Nucleus accumbens (tissue), 56 donors: ENCODE measurements around the gene BCO1.

ENCODE experiments used
- DNase-seq, 56 donors: peaks; one replicate each; lab custom pipeline; 2025; lab: John Stamatoyannopoulos, UW

BCO1 gene

DNA sequence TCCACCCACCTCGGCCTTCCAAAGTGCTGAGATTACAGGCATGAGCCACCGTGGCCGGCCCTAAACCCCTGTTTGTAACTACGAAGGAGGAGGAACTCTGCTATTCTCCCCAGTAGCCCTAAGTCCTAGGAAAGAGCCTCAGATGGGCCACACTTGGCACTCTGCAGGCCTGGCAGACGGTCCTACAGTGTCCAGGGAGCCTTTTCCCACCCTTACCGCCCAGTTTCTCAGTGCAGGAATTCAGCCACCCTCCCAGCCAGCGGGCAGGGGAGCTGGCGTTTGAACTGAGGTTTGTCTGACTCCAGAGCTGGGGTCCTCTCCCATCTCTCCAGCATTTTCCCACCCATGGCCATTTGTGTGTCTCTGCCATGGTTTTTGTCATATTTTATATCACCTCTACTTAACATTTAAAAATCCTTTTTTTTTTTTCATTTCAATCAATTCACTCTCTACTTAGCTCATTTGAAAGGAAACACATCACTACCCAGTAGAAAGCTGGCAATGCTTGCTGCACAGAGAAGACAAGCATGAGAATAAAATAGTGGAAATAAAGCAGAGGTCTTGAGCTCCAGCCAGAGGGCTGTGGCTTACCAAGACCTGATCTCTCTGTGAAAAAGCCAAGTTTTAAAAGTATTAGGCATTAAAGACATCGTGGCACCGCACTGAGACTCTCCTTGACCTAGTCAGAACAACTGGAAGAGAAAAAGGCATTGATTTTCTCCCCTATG is 34.9 kb downstream of the BCO1 start:
- peak in 17 of 56 donors; percentile 3 to 38 (median 14) for DNase-seq

- DNase-seq, result no peak
These were observed 36.6 kb downstream of the BCO1 start for GRCh38 chr16:81275064-81275532.

GRCh38 chr16:81275795-81276194 is 37.3 kb downstream of the BCO1 start:
- no peak for DNase-seq

DNA sequence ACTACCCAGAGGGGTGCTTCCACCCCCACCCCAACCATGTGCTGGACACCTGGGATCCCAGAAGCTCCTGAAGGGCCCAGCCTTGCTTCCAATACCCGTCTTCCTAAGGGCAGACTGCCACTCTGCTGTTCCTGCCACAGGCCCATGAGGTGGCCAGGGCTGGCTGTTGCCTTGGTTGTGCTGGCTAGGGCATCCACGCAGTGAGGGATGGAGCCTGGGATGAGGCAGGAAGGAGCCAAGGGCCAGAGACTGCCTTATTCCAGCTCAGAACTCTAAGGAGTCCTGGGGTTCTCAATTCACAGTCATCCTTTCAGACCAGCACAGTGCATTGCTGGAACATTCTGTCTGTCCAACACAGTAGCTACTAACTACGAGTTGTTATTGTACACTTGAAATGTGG is 37.8 kb downstream of the BCO1 start:
- peak in 38 of 56 donors; percentile 5 to 69 (median 28) for DNase-seq

DNA sequence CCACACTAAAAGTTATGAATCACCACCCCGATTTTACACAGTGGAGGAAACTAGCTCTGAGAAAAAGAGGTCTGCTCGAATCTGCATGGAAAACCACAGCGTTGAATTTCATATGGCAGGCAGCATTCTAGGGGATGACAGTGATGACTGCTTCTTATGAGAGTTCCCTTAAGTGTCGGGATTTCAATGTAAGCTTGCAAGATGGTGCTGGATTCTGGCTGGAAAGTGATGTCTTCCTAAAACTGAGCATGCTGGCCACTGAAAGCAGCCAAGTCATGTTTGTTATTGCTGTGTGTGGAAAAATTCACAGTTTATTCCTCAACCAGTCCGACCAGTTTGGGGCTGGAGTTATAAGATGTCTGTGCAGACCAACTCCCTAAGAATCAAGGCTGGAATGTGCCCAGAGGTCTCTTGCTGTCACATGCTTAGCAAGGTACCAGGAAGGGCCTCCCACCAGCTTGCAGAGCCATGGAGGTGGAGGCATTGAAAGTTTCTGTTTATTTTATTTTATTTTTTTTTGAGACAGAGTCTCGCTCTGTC is 39.1 kb downstream of the BCO1 start:
- no peak for DNase-seq

GRCh38 chr16:81278526-81278925 is 40.0 kb downstream of the BCO1 start:
- no peak for DNase-seq

GRCh38 chr16:81279392-81279791 is 40.9 kb downstream of the BCO1 start:
- no peak for DNase-seq

DNA sequence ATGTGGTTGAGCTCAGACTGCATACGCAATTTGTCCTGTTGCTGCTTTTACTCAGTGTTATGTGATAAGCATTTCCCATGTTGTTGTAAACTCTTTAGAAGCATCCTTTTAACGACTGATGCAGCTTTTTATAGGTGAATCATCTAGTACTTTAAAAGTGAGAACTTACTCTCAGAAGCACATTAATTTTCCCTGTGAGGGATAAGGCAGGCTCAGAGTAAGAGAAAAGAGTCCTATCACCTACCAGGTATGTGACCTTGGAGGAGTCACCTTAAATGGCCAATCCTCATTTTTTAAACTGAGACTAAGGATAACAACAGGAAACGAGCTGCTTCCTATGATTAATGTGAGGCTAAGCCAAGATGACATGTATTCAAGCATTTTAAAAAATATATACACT is 41.9 kb downstream of the BCO1 start:
- no peak for DNase-seq

GRCh38 chr16:81283044-81283443 is 44.6 kb downstream of the BCO1 start:
- DNase-seq, result no peak

DNA sequence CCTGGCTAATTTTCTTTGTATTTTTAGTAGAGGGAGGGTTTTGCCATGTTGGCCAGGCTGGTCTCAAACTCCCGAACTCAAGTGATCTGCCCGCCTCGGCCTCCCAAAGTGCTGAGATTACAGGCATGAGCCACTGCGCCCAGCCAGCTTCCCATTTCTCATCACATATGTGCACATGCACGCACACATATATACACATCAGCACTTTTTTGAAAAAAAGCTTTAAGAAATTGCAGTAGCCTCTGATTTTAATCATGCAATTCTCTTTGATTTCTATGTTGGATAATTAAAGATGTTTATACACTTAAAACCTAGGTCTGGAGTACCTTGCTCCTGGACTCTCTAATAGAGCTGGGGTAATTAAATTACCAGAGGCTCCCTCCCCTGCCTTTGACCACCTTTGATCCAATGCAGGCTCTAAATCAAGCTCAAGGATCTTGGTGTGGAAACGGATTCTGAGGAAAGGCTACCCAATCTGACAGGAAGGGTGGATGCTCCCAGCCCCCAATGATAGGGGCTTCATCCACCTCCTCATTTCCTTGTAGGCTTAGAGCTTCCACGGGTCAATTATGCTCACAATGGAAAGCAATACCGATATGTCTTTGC is 46.6 kb downstream of the BCO1 start:
- no peak for DNase-seq

- no peak for DNase-seq
These were observed 47.7 kb downstream of the BCO1 start for GRCh38 chr16:81286190-81286589.

DNA sequence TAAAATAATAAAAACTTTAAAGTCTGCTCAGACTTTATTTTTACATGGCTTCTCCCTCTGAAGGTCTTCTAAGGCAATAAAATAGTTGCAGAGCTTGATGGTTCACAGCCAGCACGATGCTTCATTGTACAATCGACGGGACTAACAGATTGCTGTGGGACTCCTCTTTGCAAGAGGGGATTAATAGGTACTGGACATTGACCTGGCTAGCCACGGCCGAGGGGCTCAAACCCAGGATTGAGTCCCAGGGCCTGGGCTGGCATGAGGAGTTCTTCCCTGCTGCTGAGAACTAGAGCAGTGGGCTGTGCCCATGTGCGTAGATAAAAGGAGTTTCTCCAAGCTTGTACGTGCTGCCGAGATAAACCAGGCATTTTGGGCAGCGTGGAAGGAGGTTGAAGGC is 52.6 kb downstream of the BCO1 start:
- DNase-seq, result no peak

GRCh38 chr16:81292936-81293335 is 54.4 kb downstream of the BCO1 start:
- DNase-seq, result no peak

GRCh38 chr16:81293909-81294802 is 55.7 kb downstream of the BCO1 start:
- no peak for DNase-seq

DNA sequence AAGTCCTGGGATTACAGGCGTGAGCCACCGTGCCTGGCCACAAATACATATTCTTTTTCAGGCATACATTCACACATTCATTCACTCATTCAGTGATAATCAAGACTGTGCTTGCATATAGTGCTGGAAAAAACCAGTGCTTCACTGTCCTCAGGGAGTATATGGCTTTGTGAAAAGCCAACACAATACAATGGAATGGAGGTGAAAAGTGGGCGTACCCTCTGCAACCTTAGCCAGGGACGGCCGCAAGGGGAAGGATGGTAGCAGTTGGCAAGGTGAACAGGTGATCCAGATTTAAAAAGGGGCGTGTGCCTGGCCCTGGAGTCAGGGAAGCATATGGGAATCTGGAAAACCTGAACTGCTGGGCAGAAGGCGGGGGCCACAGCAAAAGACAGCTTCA is 58.1 kb downstream of the BCO1 start:
- DNase-seq, result no peak

GRCh38 chr16:81307770-81308169 is 69.3 kb downstream of the BCO1 start:
- no peak for DNase-seq

DNA sequence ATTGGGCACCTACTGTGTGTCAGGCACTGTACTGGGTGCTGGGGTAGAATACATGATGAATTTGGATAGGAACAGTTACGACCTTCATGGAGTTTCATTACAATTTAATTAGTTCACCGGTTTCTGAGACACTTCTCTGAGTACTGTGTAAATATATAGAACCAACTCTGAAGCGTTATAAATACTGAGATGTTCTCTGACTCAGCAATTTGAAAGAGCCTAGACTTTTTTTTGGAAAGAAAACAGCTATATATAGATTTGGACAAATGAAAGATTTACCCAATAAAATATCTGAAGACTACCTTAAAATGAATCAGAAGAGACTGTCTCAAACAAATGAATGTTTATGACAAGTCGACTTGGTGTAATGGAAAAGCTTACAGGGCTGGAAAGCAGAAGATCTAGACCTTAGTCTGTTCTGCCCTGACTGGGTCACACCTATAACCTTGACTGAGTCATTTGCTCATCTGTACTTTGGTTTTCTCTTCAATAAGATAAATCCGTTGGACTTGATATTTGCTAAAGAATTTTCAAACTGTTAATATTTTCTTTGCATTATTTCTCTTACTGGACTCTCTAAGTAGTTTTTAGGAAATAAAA is 71.7 kb downstream of the BCO1 start:
- DNase-seq, result no peak

DNA sequence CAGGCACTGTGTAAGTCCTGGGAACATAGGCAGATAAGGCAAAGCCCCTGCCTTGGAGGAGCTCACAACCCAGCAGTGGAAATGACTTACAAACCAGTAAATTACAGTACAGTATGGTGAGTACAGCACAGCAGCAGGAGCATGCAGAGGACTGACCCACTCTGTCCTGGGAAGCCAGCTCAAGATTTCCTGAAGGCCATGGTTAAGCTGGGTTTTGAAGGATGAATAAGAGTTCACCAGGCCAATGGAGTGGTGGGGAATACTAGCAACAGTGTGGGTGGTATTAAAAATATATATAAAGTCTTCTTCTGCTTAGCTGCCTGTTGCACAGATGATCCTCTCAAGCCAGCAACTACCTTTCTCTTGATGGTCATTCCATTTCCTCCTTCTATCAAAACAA is 73.3 kb downstream of the BCO1 start:
- DNase-seq, result no peak

DNA sequence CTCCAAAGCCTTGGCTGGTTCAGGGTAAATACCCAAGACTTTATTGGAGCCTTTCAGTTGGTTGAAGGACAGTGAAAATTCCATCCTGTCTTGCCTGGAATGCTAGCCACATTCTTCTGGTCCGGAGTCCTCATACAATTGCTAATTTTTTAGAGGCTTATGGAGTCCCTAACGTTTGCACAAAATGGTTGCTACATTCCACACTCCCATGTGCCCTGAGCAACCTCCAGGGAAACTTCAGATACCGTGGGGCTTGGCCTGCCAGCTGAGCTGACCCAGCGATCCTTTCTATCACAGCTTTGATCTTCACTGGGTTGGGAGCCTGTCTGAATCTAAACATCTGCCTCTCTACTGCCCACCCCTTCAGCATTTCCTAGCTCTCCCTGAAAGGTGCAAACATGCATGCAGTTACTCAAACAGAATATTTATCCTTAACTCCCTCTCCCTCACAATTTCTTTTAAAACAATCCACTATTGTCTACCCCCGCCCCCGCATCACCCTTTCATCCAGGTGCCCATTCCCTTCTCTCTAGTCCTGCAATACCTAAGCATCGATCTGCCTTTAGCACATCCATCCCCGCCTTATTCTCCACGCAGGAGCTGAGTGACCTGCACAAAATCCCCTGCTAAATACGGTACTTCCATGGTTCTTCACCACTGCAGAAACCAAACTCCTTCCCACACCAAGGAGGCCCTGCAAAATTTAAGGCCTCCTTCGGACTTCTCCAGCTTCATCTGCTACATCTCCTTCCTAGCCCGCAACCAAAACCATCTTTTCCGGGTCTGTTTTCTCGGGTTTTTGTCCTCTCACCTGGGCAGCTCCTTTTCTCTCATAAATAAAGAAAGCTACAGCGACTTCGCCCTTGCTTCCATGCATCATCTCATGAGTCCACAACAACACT is 75.5 kb downstream of the BCO1 start:
- DNase-seq, result peak in 8 of 56 donors; percentile 24 to 57 (median 42)
